Erythroblast (primary cell): ENCODE results near the gene SRRM3.

Source experiments
- GATA1 ChIP-seq: IDR thresholded peaks from 2 replicates; pipeline ENCODE4 v1.6.1; 2011; ENCODE audit warnings: low read depth, mild to moderate bottlenecking, control low read depth, low read length, moderate library complexity
- POLR2A ChIP-seq: IDR thresholded peaks from 2 replicates; pipeline ENCODE4 v1.6.1; 2011; ENCODE audit warnings: mild to moderate bottlenecking, low read length

DNA sequence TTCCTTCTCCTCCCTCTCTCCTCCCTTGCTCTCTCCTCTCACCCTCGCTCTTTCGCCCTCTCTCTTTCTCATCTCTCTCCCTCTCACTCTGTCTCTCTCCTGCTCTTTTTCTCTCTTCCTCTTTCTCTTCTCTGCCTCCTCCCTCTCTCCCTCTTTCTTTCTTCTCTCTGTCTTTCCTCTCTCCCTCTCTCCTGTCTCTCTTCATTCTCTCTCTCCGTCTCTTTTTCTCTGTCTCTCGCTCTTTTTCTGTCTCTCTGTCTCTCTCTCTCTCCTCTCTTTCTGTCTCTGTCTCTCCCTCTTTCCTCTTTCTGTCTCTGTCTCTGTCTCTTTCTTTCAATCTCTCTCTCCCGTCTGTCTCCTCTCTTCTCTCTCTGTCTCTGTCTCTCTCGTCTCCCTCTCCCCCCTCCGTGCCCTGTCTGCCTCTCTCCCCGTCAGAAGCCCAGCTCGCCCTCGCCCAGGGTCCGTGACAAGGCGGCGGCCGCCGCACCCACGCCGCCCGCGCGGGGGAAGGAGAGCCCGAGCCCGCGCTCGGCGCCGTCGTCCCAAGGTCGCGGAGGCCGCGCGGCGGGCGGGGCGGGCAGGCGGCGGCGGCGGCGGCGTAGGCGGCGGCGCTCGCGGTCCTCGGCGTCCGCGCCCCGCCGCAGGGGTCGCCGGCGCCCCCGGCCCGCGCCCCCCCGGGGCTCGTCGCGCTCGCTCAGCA is 79.5 kb downstream of the SRRM3 start:
- no peak for TF ChIP-seq POLR2A
- TF ChIP-seq GATA1, result no peak
